ENCODE measurements around the gene F2RL1.

GRCh38 chr5:76813982-76814562, 4.8 kb upstream of the F2RL1 start:
- TF ChIP-seq ZBTB43 (CRISPR knock-in tag; IDR thresholded peaks at IDR 0.05) (no peak), CTCF (IDR thresholded peaks at IDR 0.05) (no peak), USF2 (CRISPR knock-in tag; IDR thresholded peaks at IDR 0.05) (no peak), ELF4 (CRISPR knock-in tag; IDR thresholded peaks at IDR 0.05; ENCODE audit: low read depth) (no peak), E2F4 (CRISPR knock-in tag; IDR thresholded peaks at IDR 0.05; ENCODE audit: borderline replicate concordance, low read depth) (no peak), GABPB1 (CRISPR knock-in tag; IDR thresholded peaks at IDR 0.05) (no peak), ARID4B (CRISPR knock-in tag; IDR thresholded peaks at IDR 0.05; ENCODE audit: borderline replicate concordance) (no peak), ESRRA (CRISPR knock-in tag; IDR thresholded peaks at IDR 0.05; ENCODE audit: borderline replicate concordance) (no peak), ATF3 (CRISPR knock-in tag; conservative IDR thresholded peaks at IDR 0.05) (no peak)
